ENCODE results near the gene TMEM139.

The TMEM139 gene

GRCh38 chr7:143263266-143264195, 21.2 kb upstream of the TMEM139 start, which contains the start of gene GSTK1 (continued):
- TF ChIP-seq SETDB1 (IDR thresholded peaks at IDR 0.05; ENCODE audit: insufficient read length, low read length): no peak
- TF ChIP-seq ZNF26 (tag by site-specific recombination; IDR thresholded peaks at IDR 0.05): no peak
- TF ChIP-seq KLF8 (tag by site-specific recombination; IDR thresholded peaks at IDR 0.05): no peak; the same call in 1 of the 2 replicates
- TF ChIP-seq ZNF501 (tag by site-specific recombination; IDR thresholded peaks at IDR 0.05): peak; percentile 88
- no peak for TF ChIP-seq ZNF585B (tag by site-specific recombination; IDR thresholded peaks at IDR 0.05)
- TF ChIP-seq ZNF521 (tag by site-specific recombination; IDR thresholded peaks at IDR 0.05): no peak
- TF ChIP-seq BCL11A (tag by site-specific recombination; IDR thresholded peaks at IDR 0.05; ENCODE audit: low read depth): no peak
- TF ChIP-seq ZFP41 (tag by site-specific recombination; IDR thresholded peaks at IDR 0.05; ENCODE audit: borderline replicate concordance): no peak
- TF ChIP-seq KLF1 (tag by site-specific recombination; IDR thresholded peaks at IDR 0.05): 0 out of 2 replicates have a peak, but pooled peaks have one; percentile 25
- peak; percentile 94 for TF ChIP-seq ZNF600 (tag by site-specific recombination; IDR thresholded peaks at IDR 0.05)
- no peak for TF ChIP-seq ZNF37A (tag by site-specific recombination; IDR thresholded peaks at IDR 0.05)
- TF ChIP-seq ZNF133 (tag by site-specific recombination; IDR thresholded peaks at IDR 0.05): no peak
- no peak for TF ChIP-seq ZNF138 (tag by site-specific recombination; IDR thresholded peaks at IDR 0.05; ENCODE audit: borderline replicate concordance)
- peak; percentile 54 for TF ChIP-seq ZNF629 (tag by site-specific recombination; IDR thresholded peaks at IDR 0.05)
- 0 out of 2 replicates have a peak, but pooled peaks have one; percentile 5 for TF ChIP-seq ZNF768 (tag by site-specific recombination; IDR thresholded peaks at IDR 0.05)
- no peak for TF ChIP-seq ZNF596 (tag by site-specific recombination; IDR thresholded peaks at IDR 0.05)
- TF ChIP-seq ZBTB8A (tag by site-specific recombination; IDR thresholded peaks at IDR 0.05): 0 out of 2 replicates have a peak, but pooled peaks have one; percentile 37
- peak; percentile 47; the same call in 1 of the 2 replicates for TF ChIP-seq ZNF561 (tag by site-specific recombination; IDR thresholded peaks at IDR 0.05; ENCODE audit: borderline replicate concordance)
- no peak for TF ChIP-seq TRIM28 (IDR thresholded peaks at IDR 0.05; ENCODE audit: borderline replicate concordance, low read length)
- no peak for TF ChIP-seq ZNF157 (tag by site-specific recombination; IDR thresholded peaks at IDR 0.05)
- TF ChIP-seq ZSCAN30 (tag by site-specific recombination; IDR thresholded peaks at IDR 0.05): peak; percentile 88
- TF ChIP-seq ZNF658 (tag by site-specific recombination; IDR thresholded peaks at IDR 0.05): no peak
- no peak for TF ChIP-seq ZNF776 (tag by site-specific recombination; IDR thresholded peaks at IDR 0.05; ENCODE audit: borderline replicate concordance)
- TF ChIP-seq ZNF830 (tag by site-specific recombination; IDR thresholded peaks at IDR 0.05; ENCODE audit: low read depth): no peak
- no peak for TF ChIP-seq KLF10 (tag by site-specific recombination; IDR thresholded peaks at IDR 0.05)
- TF ChIP-seq IKZF3 (tag by site-specific recombination; IDR thresholded peaks at IDR 0.05): peak; percentile 42
- TF ChIP-seq ZBTB26 (tag by site-specific recombination; optimal IDR thresholded peaks at IDR 0.05): peak; percentile 27
- TF ChIP-seq ZNF639 (tag by site-specific recombination; IDR thresholded peaks at IDR 0.05): 0 out of 2 replicates have a peak, but pooled peaks have one; percentile 33
- 0 out of 2 replicates have a peak, but pooled peaks have one; percentile 19 for TF ChIP-seq MYNN (tag by site-specific recombination; IDR thresholded peaks at IDR 0.05; ENCODE audit: borderline replicate concordance)
- no peak for TF ChIP-seq ZNF76 (tag by site-specific recombination; IDR thresholded peaks at IDR 0.05; ENCODE audit: borderline replicate concordance, low read depth)
- peak; percentile 74; the same call in 1 of the 2 replicates for TF ChIP-seq KLF9 (tag by site-specific recombination; IDR thresholded peaks at IDR 0.05; ENCODE audit: low read depth)
- TF ChIP-seq ZNF488 (tag by site-specific recombination; IDR thresholded peaks at IDR 0.05): no peak
- no peak for TF ChIP-seq ZNF121 (tag by site-specific recombination; IDR thresholded peaks at IDR 0.05)
- TF ChIP-seq ZNF544 (tag by site-specific recombination; IDR thresholded peaks at IDR 0.05): no peak
- peak; percentile 26; the same call in 1 of the 2 replicates for TF ChIP-seq ZNF843 (tag by site-specific recombination; IDR thresholded peaks at IDR 0.05)
- TF ChIP-seq HOXC10 (CRISPR knock-in tag; IDR thresholded peaks at IDR 0.05): no peak
- peak; percentile 30; the same call in 1 of the 2 replicates for TF ChIP-seq ZFHX2 (tag by site-specific recombination; conservative IDR thresholded peaks at IDR 0.05)

Data from HEK293 (cell line).